Mesendoderm (in vitro differentiated cells): Measurements from ENCODE around the gene GALNT17.

Experiments
- DNase-seq: peaks from one replicate; pipeline ENCODE4 v3.0.0; 2013
- H2AK5ac ChIP-seq: 2 replicates; pipeline ENCODE4 v1.6.1; 2013; ENCODE audit warnings: low read length, inconsistent platforms
- H2BK120ac ChIP-seq: 2 replicates; pipeline ENCODE4 v1.6.1; 2013; ENCODE audit warnings: low read depth, mild to moderate bottlenecking, low read length, moderate library complexity, mixed read lengths
- H2BK15ac ChIP-seq: replicated peaks from 2 replicates; pipeline ENCODE4 v1.6.1; 2013; ENCODE audit warnings: low read depth, mild to moderate bottlenecking, moderate library complexity
- H2BK5ac ChIP-seq: 2 replicates; pipeline ENCODE4 v1.6.1; 2013; ENCODE audit warnings: low read length, inconsistent platforms
- H3K18ac ChIP-seq: 2 replicates; pipeline ENCODE4 v1.6.1; 2013; ENCODE audit warnings: mild to moderate bottlenecking, low read length, mixed read lengths
- H3K23ac ChIP-seq: one replicate; pipeline ENCODE4 v1.6.1; 2013; ENCODE audit warnings: low read length
- H3K27ac ChIP-seq: 2 replicates; pipeline ENCODE4 v1.5.1; 2013; ENCODE audit warnings: low read depth, mild to moderate bottlenecking, inconsistent platforms, low read length, moderate library complexity
- H3K27me3 ChIP-seq: 2 replicates; pipeline ENCODE4 v1.6.1; 2013; ENCODE audit warnings: low read length, control low read depth, mild to moderate bottlenecking, inconsistent platforms; ENCODE audit not compliant: insufficient read depth, poor library complexity
- H3K36me3 ChIP-seq: 2 replicates; pipeline ENCODE4 v1.6.1; 2013; ENCODE audit warnings: low read length, inconsistent platforms; ENCODE audit not compliant: control insufficient read depth, insufficient read depth
- H3K4ac ChIP-seq: one replicate; pipeline ENCODE4 v1.6.1; 2013; ENCODE audit warnings: low read depth, mild to moderate bottlenecking, low read length, moderate library complexity
- H3K4me1 ChIP-seq: 2 replicates; pipeline ENCODE4 v1.6.1; 2013; ENCODE audit warnings: low read depth, low read length, inconsistent platforms; ENCODE audit not compliant: control insufficient read depth
- H3K4me2 ChIP-seq: 2 replicates; pipeline ENCODE4 v1.6.1; 2013; ENCODE audit warnings: low read length
- H3K4me3 ChIP-seq: 2 replicates; pipeline ENCODE4 v1.5.1; 2013; ENCODE audit warnings: mild to moderate bottlenecking, low read length
- H3K56ac ChIP-seq: one replicate; pipeline ENCODE4 v1.6.1; 2013; ENCODE audit warnings: low read length
- H3K79me1 ChIP-seq: 2 replicates; pipeline ENCODE4 v1.6.1; 2013; ENCODE audit warnings: low read length, inconsistent platforms
- H3K79me2 ChIP-seq: 2 replicates; pipeline ENCODE4 v1.6.1; 2013; ENCODE audit warnings: mild to moderate bottlenecking, low read length; ENCODE audit not compliant: control insufficient read depth, insufficient read depth
- H3K9ac ChIP-seq: 2 replicates; pipeline ENCODE4 v1.6.1; 2013; ENCODE audit warnings: low read length, inconsistent platforms
- H4K5ac ChIP-seq: one replicate; pipeline ENCODE4 v1.6.1; 2013; ENCODE audit warnings: low read length
- H4K8ac ChIP-seq: one replicate; pipeline ENCODE4 v1.6.1; 2013; ENCODE audit warnings: low read depth, mild to moderate bottlenecking, control low read depth, low read length, moderate library complexity
- WGBS: extraction: QIAGEN DNeasy Blood & Tissue Kit; methylation state at CpG from one replicate; pipeline ENCODE4 v1.1.7; 2013; ENCODE audit warnings: low lambda C conversion rate, missing lambda C conversion rate; ENCODE audit not compliant: insufficient coverage; ENCODE audit errors: extremely low coverage; 5-methylcytosine and 5-hydroxymethylcytosine counted together

Gene GALNT17

GRCh38 chr7:71509381-71509780 is 377.4 kb downstream of the GALNT17 start:
- Histone ChIP-seq H2AK5ac (peak overlapping the region; percentile 90), H3K79me2 (no peaks in the 10 kb centered on the region), H3K4me3 (no peak overlapping the region), H3K18ac (no peak overlapping the region), H2BK120ac (no peak overlapping the region), H3K27me3 (no peaks in the 10 kb centered on the region), H2BK15ac (no peak overlapping the region), H3K4ac (no peak overlapping the region), H2BK5ac (no peak overlapping the region), H3K9ac (no peak overlapping the region), H3K36me3 (no peaks in the 10 kb centered on the region), H3K27ac (no peak overlapping the region), H3K23ac (no peak overlapping the region), H4K8ac (no peak overlapping the region), H3K4me1 (peaks cover 2% of the 10 kb centered on the region), H4K5ac (no peak overlapping the region), H3K4me2 (no peak overlapping the region), H3K79me1 (no peaks in the 10 kb centered on the region), H3K56ac (no peak overlapping the region)
- no peak for DNase-seq
- no CpG with 5 or more reads among the region's 1 CpG for WGBS

GRCh38 chr7:71511361-71511807 is 379.4 kb downstream of the GALNT17 start:
- DNase-seq, result peak; percentile 82
- WGBS, result no CpG with 5 or more reads among the region's 3 CpGs

GRCh38 chr7:71517940-71518699 is 386.2 kb downstream of the GALNT17 start:
- Histone ChIP-seq H3K23ac (no peak overlapping the region), H2BK120ac (no peak overlapping the region), H3K79me2 (no peaks in the 10 kb centered on the region), H3K9ac (no peak overlapping the region), H2BK5ac (no peak overlapping the region), H3K4me3 (no peak overlapping the region), H3K56ac (no peak overlapping the region), H3K27ac (no peak overlapping the region), H3K4ac (no peak overlapping the region), H3K27me3 (no peaks in the 10 kb centered on the region), H3K4me2 (no peak overlapping the region), H3K36me3 (no peaks in the 10 kb centered on the region), H2BK15ac (no peak overlapping the region), H3K4me1 (no peaks in the 10 kb centered on the region), H3K79me1 (no peaks in the 10 kb centered on the region), H2AK5ac (no peak overlapping the region), H3K18ac (no peak overlapping the region), H4K8ac (no peak overlapping the region), H4K5ac (no peak overlapping the region)
- peak; percentile 19 for DNase-seq
- no CpG with 5 or more reads among the region's 7 CpGs for WGBS

More at GRCh38 chr7:71511361-71511807, 379.4 kb downstream of the GALNT17 start:
- H3K27me3 ChIP-seq, result no peaks in the 10 kb centered on the region
- peak overlapping the region; percentile 17 for H3K56ac ChIP-seq
- H3K23ac ChIP-seq, result no peak overlapping the region
- peaks cover 2% of the 10 kb centered on the region for H3K4me1 ChIP-seq
- H4K8ac ChIP-seq, result no peak overlapping the region
- no peaks in the 10 kb centered on the region for H3K79me2 ChIP-seq
- no peak overlapping the region for H3K4ac ChIP-seq
- H3K9ac ChIP-seq, result no peak overlapping the region
- H3K4me2 ChIP-seq, result no peak overlapping the region
- no peak overlapping the region for H2AK5ac ChIP-seq
- H3K79me1 ChIP-seq, result no peaks in the 10 kb centered on the region
- H2BK5ac ChIP-seq, result peak overlapping the region; percentile 39
- H4K5ac ChIP-seq, result no peak overlapping the region
- H3K27ac ChIP-seq, result no peak overlapping the region
- H2BK120ac ChIP-seq, result no peak overlapping the region
- no peak overlapping the region for H3K4me3 ChIP-seq
- peak overlapping the region; percentile 1 for H3K18ac ChIP-seq
- H3K36me3 ChIP-seq, result no peaks in the 10 kb centered on the region
- no peak overlapping the region for H2BK15ac ChIP-seq

GRCh38 chr7:71518880-71519279 is 386.9 kb downstream of the GALNT17 start:
- Histone ChIP-seq H3K18ac (no peak overlapping the region), H3K4ac (no peak overlapping the region), H4K8ac (no peak overlapping the region), H4K5ac (no peak overlapping the region), H3K4me1 (no peaks in the 10 kb centered on the region), H3K27ac (no peak overlapping the region), H3K23ac (no peak overlapping the region), H3K4me3 (no peak overlapping the region), H2BK15ac (no peak overlapping the region), H2BK5ac (no peak overlapping the region), H3K9ac (no peak overlapping the region), H3K79me1 (no peaks in the 10 kb centered on the region), H3K79me2 (no peaks in the 10 kb centered on the region), H3K27me3 (no peaks in the 10 kb centered on the region), H3K36me3 (no peaks in the 10 kb centered on the region), H2AK5ac (no peak overlapping the region), H2BK120ac (no peak overlapping the region), H3K56ac (no peak overlapping the region), H3K4me2 (no peak overlapping the region)
- WGBS, result no CpG with 5 or more reads among the region's 2 CpGs
- no peak for DNase-seq

- no CpG with 5 or more reads among the region's 5 CpGs for WGBS
- Histone ChIP-seq H3K23ac (no peak overlapping the region), H3K27ac (no peak overlapping the region), H3K79me1 (no peaks in the 10 kb centered on the region), H2BK15ac (no peak overlapping the region), H2BK5ac (no peak overlapping the region), H4K8ac (no peak overlapping the region), H3K27me3 (no peaks in the 10 kb centered on the region), H2AK5ac (no peak overlapping the region), H3K4me1 (no peaks in the 10 kb centered on the region), H3K56ac (no peak overlapping the region), H3K4me3 (no peak overlapping the region), H3K9ac (no peak overlapping the region), H3K4ac (no peak overlapping the region), H3K79me2 (no peaks in the 10 kb centered on the region), H3K4me2 (no peak overlapping the region), H4K5ac (no peak overlapping the region), H2BK120ac (no peak overlapping the region), H3K36me3 (no peaks in the 10 kb centered on the region), H3K18ac (no peak overlapping the region)
- no peak for DNase-seq
Observed at GRCh38 chr7:71521506-71521905, 389.6 kb downstream of the GALNT17 start.

GRCh38 chr7:71526106-71526505 is 394.2 kb downstream of the GALNT17 start:
- H3K23ac ChIP-seq, result no peak overlapping the region
- H3K4ac ChIP-seq, result no peak overlapping the region
- no peak overlapping the region for H3K4me2 ChIP-seq
- no peak overlapping the region for H3K56ac ChIP-seq
- H3K9ac ChIP-seq, result no peak overlapping the region
- WGBS, result no CpG with 5 or more reads among the region's 7 CpGs
- no peak overlapping the region for H3K27ac ChIP-seq
- no peak overlapping the region for H2BK5ac ChIP-seq
- DNase-seq, result no peak
- no peak overlapping the region for H4K8ac ChIP-seq
- no peak overlapping the region for H2BK15ac ChIP-seq
- H3K4me3 ChIP-seq, result no peak overlapping the region
- H3K27me3 ChIP-seq, result no peaks in the 10 kb centered on the region
- no peaks in the 10 kb centered on the region for H3K79me1 ChIP-seq
- no peak overlapping the region for H3K18ac ChIP-seq
- no peak overlapping the region for H2AK5ac ChIP-seq
- H4K5ac ChIP-seq, result no peak overlapping the region
- no peaks in the 10 kb centered on the region for H3K4me1 ChIP-seq
- no peaks in the 10 kb centered on the region for H3K36me3 ChIP-seq
- H3K79me2 ChIP-seq, result no peaks in the 10 kb centered on the region
- no peak overlapping the region for H2BK120ac ChIP-seq
